Hematopoietic multipotent progenitor cell treated with erythropoietin and hydrocortisone succinate and interleukin-3 and kit ligand, for 6 days (in vitro differentiated cells): Measurements from ENCODE around the gene TSC2.
A peak's percentile ranks its signal among the peaks of the same experiment; 100 is the strongest.
"Not testable (repeated sequence)": the region's sequence is repeated elsewhere in the genome, so short reads cannot be mapped to it uniquely, and the experiment has no call there.

ENCODE experiments used
- DNase-seq: peaks from one replicate; pipeline ENCODE4 v3.0.0-alpha.2; 2015

Gene TSC2

GRCh38 chr16:2108446-2109270 lies 60.9 kb downstream of the TSC2 start:
- not testable (repeated sequence) for DNase-seq

GRCh38 chr16:2109271-2109580 lies 61.4 kb downstream of the TSC2 start:
- not testable (repeated sequence) for DNase-seq

- DNase-seq, result not testable (repeated sequence)
Observed at GRCh38 chr16:2109872-2110271, 62.1 kb downstream of the TSC2 start.

GRCh38 chr16:2110332-2111008 lies 62.7 kb downstream of the TSC2 start:
- DNase-seq, result not testable (repeated sequence)

- DNase-seq, result not testable (repeated sequence)
Observed at GRCh38 chr16:2111009-2111353, 63.2 kb downstream of the TSC2 start.

- not testable (repeated sequence) for DNase-seq
Observed at GRCh38 chr16:2111412-2112335, 63.9 kb downstream of the TSC2 start.

- not testable (repeated sequence) for DNase-seq
Observed at GRCh38 chr16:2112539-2113106, 64.8 kb downstream of the TSC2 start.

- DNase-seq, result not testable (repeated sequence)
Observed at GRCh38 chr16:2114225-2114624, 66.4 kb downstream of the TSC2 start.

- not testable (repeated sequence) for DNase-seq
Observed at GRCh38 chr16:2114885-2115590, 67.3 kb downstream of the TSC2 start.

- DNase-seq, result no peak
Observed at GRCh38 chr16:2115591-2115973, 67.8 kb downstream of the TSC2 start.

- not testable (repeated sequence) for DNase-seq
Observed at GRCh38 chr16:2116428-2116827, 68.6 kb downstream of the TSC2 start.

- not testable (repeated sequence) for DNase-seq
Observed at GRCh38 chr16:2117341-2117740, 69.6 kb downstream of the TSC2 start.

GRCh38 chr16:2117960-2118722 lies 70.4 kb downstream of the TSC2 start:
- DNase-seq, result not testable (repeated sequence)

GRCh38 chr16:2121325-2121724 lies 73.5 kb downstream of the TSC2 start:
- DNase-seq, result peak; percentile 73

- no peak for DNase-seq
Observed at GRCh38 chr16:2121853-2122252, 74.1 kb downstream of the TSC2 start.

- DNase-seq, result no peak
Observed at GRCh38 chr16:2122429-2122828, 74.6 kb downstream of the TSC2 start.

- DNase-seq, result not testable (repeated sequence)
Observed at GRCh38 chr16:2122934-2123683, 75.3 kb downstream of the TSC2 start.

GRCh38 chr16:2123706-2124376 lies 76.1 kb downstream of the TSC2 start:
- not testable (repeated sequence) for DNase-seq

- DNase-seq, result not testable (repeated sequence)
Observed at GRCh38 chr16:2124377-2124693, 76.5 kb downstream of the TSC2 start.
